Heart left ventricle (tissue), 16 donors: Measurements from ENCODE around the gene CLDN16. TPM values are rescaled to one million over a fixed set of nuclear protein-coding genes. Genes with fewer than 3 reads are reported as not detected.
A peak's percentile ranks its signal among the peaks of the same experiment; 100 is the strongest.

Experiments used
- ATAC-seq, 4 donors: fragments of 200-7000 bp; cut with Tn5 transposase; one replicate each; pipeline ENCODE4 v1.9.1; 2020 to 2022; ENCODE audit warnings: moderate library complexity in 4 of 4, mild to moderate bottlenecking in 3 of 4, moderate number of reproducible peaks in 1 of 4
- DNase-seq, 5 donors: peaks; one replicate each; pipeline ENCODE4 v3.0.0-alpha.2; 2020
- H3K27ac ChIP-seq, 12 donors: fragments of 200-600 bp; sonication (generic) in 4 of 12; one replicate each; pipeline versions ENCODE4 v1.5.0 to v1.8.0; 2016 to 2022; ENCODE audit warnings: mild to moderate bottlenecking in 2 of 12
- H3K27me3 ChIP-seq, 9 donors: fragments of 200-600 bp; sonication (generic) in 2 of 9; one replicate each; pipeline versions ENCODE4 v1.5.1 to v1.8.0; 2016 to 2022; ENCODE audit warnings: mild to moderate bottlenecking in 3 of 9
- H3K36me3 ChIP-seq, 9 donors: fragments of 200-600 bp; sonication (generic) in 2 of 9; one replicate each; pipeline versions ENCODE4 v1.5.0 to v1.8.0; 2018 to 2022; ENCODE audit warnings: mild to moderate bottlenecking in 2 of 9
- H3K4me1 ChIP-seq, 12 donors: fragments of 200-600 bp; sonication (generic) in 4 of 12; one replicate each; pipeline versions ENCODE4 v1.5.0 to v1.8.0; 2016 to 2022; ENCODE audit warnings: mild to moderate bottlenecking in 3 of 12
- H3K4me3 ChIP-seq, 12 donors: fragments of 200-600 bp; sonication (generic) in 4 of 12; one replicate each; pipeline versions ENCODE4 v1.5.0 to v1.8.0; 2017 to 2022; ENCODE audit warnings: mild to moderate bottlenecking in 9 of 12, moderate library complexity in 4 of 12
- H3K9me3 ChIP-seq, 12 donors: fragments of 200-600 bp; sonication (generic) in 4 of 12; one replicate each; pipeline versions ENCODE4 v1.5.0 to v1.8.0; 2016 to 2022; ENCODE audit warnings: mild to moderate bottlenecking in 1 of 12
- CTCF ChIP-seq, 12 donors: fragments of 200-600 bp; sonication (generic) in 4 of 12; IDR thresholded peaks; one replicate each; pipeline versions ENCODE4 v1.5.0 to v1.8.0; 2018 to 2022; ENCODE audit warnings: antibody characterized with exemption in 12 of 12, mild to moderate bottlenecking in 5 of 12
- POLR2A ChIP-seq, 2 donors: fragments of 450-650 bp; IDR thresholded peaks; one replicate each; pipeline ENCODE4 v1.6.1; 2017; ENCODE audit warnings: antibody characterized with exemption in 2 of 2, mild to moderate bottlenecking in 2 of 2, moderate library complexity in 2 of 2
- WGBS, 4 donors: extraction: QIAGEN DNeasy Blood & Tissue Kit in 2 of 4; methylation state at CpG; one replicate each; pipeline versions ENCODE4 v1.1.5 to v1.1.7; 2013 to 2018; 5-methylcytosine and 5-hydroxymethylcytosine counted together
- intact Hi-C, 10 donors: fragments of 100-400 bp; cut with DNase I; formaldehyde crosslinking; loops; one replicate each; pipeline versions ENCODE4 v1.11.1 to v1.14.2; 2022
- polyA plus RNA-seq, 2 donors: library from polyadenylated mRNA; stranded (reverse); fragments of 200-250 nt; gene quantifications; one replicate each; pipeline ENCODE4 v1.2.3, GENCODE V29; 2013
- total RNA-seq, 9 donors: library from RNA; depleted of rRNA in 2 of 9; stranded (reverse); fragments of >200 nt in 2 of 9; fragmentation: NEBNext Ultra II Directional in 3 of 9; extraction: Animal tissue kit (Norgen Biotek cat#: 25700) in 3 of 9; gene quantifications; one replicate each; pipeline versions ENCODE4 v1.1.0 to v1.2.4, GENCODE V29; 2016 to 2023
- donor health status: ischemic (EF 13 %, LVEDD 7.1; RV severe dilation, severe dysfunction).
- donor health status: healthy with polysubstance abuse.
- donor health status: DM: no; HTN: yes; CAD: no.
- donor health status: DM: no; HTN: no; CAD: no.
- donor health status: ischemic (EF 25% LVEDD 6.9; RV normal size, moderate dysfunction).
- donor health status: ischemic (EF 25% LVEDD 5.7; RV mildly dilated, moderate dysfunction).
- donor health status: healthy.
- donor health status: DM: yes; HTN: yes; CAD: no.
- donor health status: ischemic (EF 35%, LVEDD 5.7; RV mildly dilated, moderate dysfunction).
- donor health status: nonischemic (EF 11% LVEDD 7.7; RV severe dilation, severe dysfunction).
- donor health status: DM: yes; HTN: yes; CAD: no.
- donor health status: PGD.
- donor health status: ischemic (EF 29% LVEDD 5.4; RV normal size, mild dysfunction).
- donor health status: nonischemic (EF 23%, LVEDD 6.1; RV moderate dilation, normal function).

Gene CLDN16
- total and polyA plus RNA-seq, 11 donors: 0.41 TPM; not detected in 10

GRCh38 chr3:190443257-190443656 is 55.3 kb downstream of the CLDN16 start:
- DNase-seq: no peak
- Histone ChIP-seq H3K27ac (no peak overlapping the region), H3K4me1 (peaks cover 0 to 5% (median 0%) of the 10 kb centered on the region in 12 donors), H3K9me3 (no peaks in the 10 kb centered on the region), H3K36me3 (no peaks in the 10 kb centered on the region), H3K4me3 (no peak overlapping the region), H3K27me3 (no peaks in the 10 kb centered on the region)
- 72 to 80% (median 75%) methylated on average over 3 of the region's 3 CpGs for WGBS, 4 donors
- intact Hi-C loops: no loop called here
- TF ChIP-seq POLR2A (IDR thresholded peaks at IDR 0.05): no peak
- TF ChIP-seq CTCF (IDR thresholded peaks at IDR 0.05): peak in 2 of 12 donors; percentile 22 to 24
- ATAC-seq: no peak

- peaks cover 0 to 5% (median 0%) of the 10 kb centered on the region in 12 donors for H3K4me1 ChIP-seq
- no peak for DNase-seq
- WGBS, 4 donors: 81 to 84% (median 83%) methylated on average over 6 of the region's 6 CpGs
- H3K4me3 ChIP-seq: no peak overlapping the region
- intact Hi-C loops: no loop called here
- H3K27ac ChIP-seq: no peak overlapping the region
- no peaks in the 10 kb centered on the region for H3K36me3 ChIP-seq
- no peak for TF ChIP-seq POLR2A (IDR thresholded peaks at IDR 0.05)
- TF ChIP-seq CTCF (IDR thresholded peaks at IDR 0.05): no peak
- no peaks in the 10 kb centered on the region for H3K9me3 ChIP-seq
- no peaks in the 10 kb centered on the region for H3K27me3 ChIP-seq
- ATAC-seq: no peak
Observed at GRCh38 chr3:190444006-190444405, 56.0 kb downstream of the CLDN16 start.

GRCh38 chr3:190444576-190445145 is 56.7 kb downstream of the CLDN16 start:
- H3K36me3 ChIP-seq: no peaks in the 10 kb centered on the region
- TF ChIP-seq CTCF (IDR thresholded peaks at IDR 0.05) (no peak), POLR2A (IDR thresholded peaks at IDR 0.05) (no peak)
- peaks cover 0 to 5% (median 0%) of the 10 kb centered on the region in 12 donors for H3K4me1 ChIP-seq
- 91 to 94% (median 94%) methylated on average over 3 of the region's 3 CpGs for WGBS, 4 donors
- intact Hi-C loops: no loop called here
- H3K27ac ChIP-seq: no peak overlapping the region
- ATAC-seq: no peak
- H3K9me3 ChIP-seq: no peaks in the 10 kb centered on the region
- no peak overlapping the region for H3K4me3 ChIP-seq
- DNase-seq: no peak
- no peaks in the 10 kb centered on the region for H3K27me3 ChIP-seq

- WGBS, 4 donors: 50 to 61% (median 57%) methylated on average over 6 of the region's 6 CpGs
- Histone ChIP-seq H3K27me3 (no peaks in the 10 kb centered on the region), H3K36me3 (no peaks in the 10 kb centered on the region), H3K4me3 (no peak overlapping the region), H3K27ac (no peak overlapping the region), H3K9me3 (no peaks in the 10 kb centered on the region), H3K4me1 (peaks cover 0 to 5% (median 0%) of the 10 kb centered on the region in 12 donors)
- TF ChIP-seq POLR2A (IDR thresholded peaks at IDR 0.05) (no peak), CTCF (IDR thresholded peaks at IDR 0.05) (no peak)
- intact Hi-C loops: no loop called here
- no peak for ATAC-seq
- DNase-seq: no peak
Observed at GRCh38 chr3:190446573-190447279, 58.8 kb downstream of the CLDN16 start.
